ENCODE measurements around the gene SNX10. TPM values are rescaled to one million over a fixed set of nuclear protein-coding genes. Genes with fewer than 3 reads are reported as not detected.

Gene SNX10
- polyA plus RNA-seq, 3 donors, result 68.0 to 250 (median 219) TPM

DNA sequence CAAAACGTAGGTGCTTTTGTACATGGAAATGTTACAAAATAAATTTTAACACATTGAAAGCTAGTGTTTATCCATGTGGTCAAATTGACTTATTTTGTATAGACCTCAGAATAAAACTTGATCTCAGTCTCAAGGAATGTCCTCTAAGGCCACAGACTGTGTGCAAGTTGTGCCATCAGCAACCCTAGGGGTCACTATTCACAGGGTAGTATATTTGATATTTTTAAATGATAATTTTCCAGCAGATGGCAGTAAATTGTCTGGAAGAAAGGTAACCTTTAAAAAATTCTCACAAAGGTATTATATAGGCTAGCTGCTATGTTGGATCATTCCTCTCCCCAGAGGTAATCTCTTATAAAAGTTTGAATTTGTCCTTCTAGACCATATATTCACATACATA, 12.9 kb upstream of the SNX10 start:
- Mint-ChIP-seq H3K9me3 (peaks cover 0 to 8% (median 0%) of the 10 kb centered on the region in 7 donors), H3K36me3 (no peaks in the 10 kb centered on the region), H3K27ac (peak overlapping the region in 4 of 7 donors; percentile 30 to 76 (median 51)), H3K4me3 (no peak overlapping the region), H3K27me3 (ENCODE audit: low read depth in 3 of 3) (peaks cover 0 to 3% (median 0%) of the 10 kb centered on the region in 3 donors), H3K4me1 (peaks cover 30% of the 10 kb centered on the region)
- Histone ChIP-seq H3K9ac (ENCODE audit: insufficient read depth, low read length, poor library complexity, severe bottlenecking) (no peak overlapping the region), H3K36me3 (replicated peaks in 1 of 2; ENCODE audit: control insufficient read depth in 1 of 2, insufficient read depth in 2 of 2, low read length in 2 of 2) (no peaks in the 10 kb centered on the region), H3K27me3 (ENCODE audit: control insufficient read depth in 2 of 2, insufficient read depth in 2 of 2, low read length in 2 of 2) (no peaks in the 10 kb centered on the region), H4K20me1 (ENCODE audit: insufficient read depth, low read length) (no peaks in the 10 kb centered on the region), H3K4me2 (replicated peaks; ENCODE audit: extremely low read depth, low read length, poor library complexity, severe bottlenecking) (peak overlapping the region; percentile 38), H3K4me3 (replicated peaks in 1 of 3; ENCODE audit: low read depth in 2 of 3, low read length in 3 of 3) (peak overlapping the region in 1 of 3 experiments; percentile 44), H3K4me1 (ENCODE audit: control insufficient read depth in 1 of 2, insufficient read depth in 2 of 2, low read length in 2 of 2) (peaks cover 30 to 34% of the 10 kb centered on the region in 2 donors), H3K27ac (ENCODE audit: low read depth in 1 of 2, low read length in 2 of 2) (peak overlapping the region in 1 of 2 donors; percentile 67), H2AFZ (ENCODE audit: insufficient read depth, low read depth, low read length, poor library complexity, severe bottlenecking) (peak overlapping the region; percentile 15), H3K9me3 (replicated peaks in 1 of 2; ENCODE audit: control insufficient read depth in 1 of 2, insufficient read depth in 1 of 2, low read length in 2 of 2) (no peaks in the 10 kb centered on the region), H3K79me2 (ENCODE audit: insufficient read depth, low read length) (no peaks in the 10 kb centered on the region)
- intact Hi-C loops (cut with micrococcal nuclease), result no loop called here
- WGBS (ENCODE audit: insufficient coverage), result no CpG with 5 or more reads among the region's 1 CpG
- peak in 2 of 3 donors; percentile 39 to 43 for DNase-seq
- TF ChIP-seq, protein P1, sequence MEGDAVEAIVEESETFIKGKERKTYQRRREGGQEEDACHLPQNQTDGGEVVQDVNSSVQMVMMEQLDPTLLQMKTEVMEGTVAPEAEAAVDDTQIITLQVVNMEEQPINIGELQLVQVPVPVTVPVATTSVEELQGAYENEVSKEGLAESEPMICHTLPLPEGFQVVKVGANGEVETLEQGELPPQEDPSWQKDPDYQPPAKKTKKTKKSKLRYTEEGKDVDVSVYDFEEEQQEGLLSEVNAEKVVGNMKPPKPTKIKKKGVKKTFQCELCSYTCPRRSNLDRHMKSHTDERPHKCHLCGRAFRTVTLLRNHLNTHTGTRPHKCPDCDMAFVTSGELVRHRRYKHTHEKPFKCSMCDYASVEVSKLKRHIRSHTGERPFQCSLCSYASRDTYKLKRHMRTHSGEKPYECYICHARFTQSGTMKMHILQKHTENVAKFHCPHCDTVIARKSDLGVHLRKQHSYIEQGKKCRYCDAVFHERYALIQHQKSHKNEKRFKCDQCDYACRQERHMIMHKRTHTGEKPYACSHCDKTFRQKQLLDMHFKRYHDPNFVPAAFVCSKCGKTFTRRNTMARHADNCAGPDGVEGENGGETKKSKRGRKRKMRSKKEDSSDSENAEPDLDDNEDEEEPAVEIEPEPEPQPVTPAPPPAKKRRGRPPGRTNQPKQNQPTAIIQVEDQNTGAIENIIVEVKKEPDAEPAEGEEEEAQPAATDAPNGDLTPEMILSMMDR (IDR thresholded peaks at IDR 0.05), result peak; percentile 70

DNA sequence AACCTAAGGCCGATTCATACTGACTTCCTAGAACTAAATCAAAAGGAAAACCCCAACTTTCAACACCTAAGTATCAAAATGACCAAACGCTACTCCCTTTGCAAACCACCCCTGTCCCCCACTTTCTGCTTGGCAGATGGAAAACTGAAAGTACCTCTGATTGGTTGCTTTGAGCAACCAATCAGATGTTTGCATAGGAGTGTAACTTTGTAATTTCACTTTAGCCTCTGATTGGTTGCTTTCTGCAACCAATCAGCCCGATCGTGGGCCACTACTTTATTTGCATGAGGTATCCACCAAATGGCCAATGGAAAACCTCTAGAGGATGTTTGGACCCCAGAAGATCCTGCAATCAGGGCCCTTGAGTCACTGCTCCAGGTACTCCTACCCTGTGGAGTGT, 12.3 kb upstream of the SNX10 start:
- Mint-ChIP-seq H3K4me1 (peaks cover 30% of the 10 kb centered on the region), H3K4me3 (peak overlapping the region in 1 of 2 donors; percentile 39), H3K27me3 (ENCODE audit: low read depth in 3 of 3) (peaks cover 0 to 3% (median 0%) of the 10 kb centered on the region in 3 donors), H3K27ac (peak overlapping the region in 2 of 7 donors; percentile 72 to 80), H3K9me3 (peaks cover 0 to 8% (median 0%) of the 10 kb centered on the region in 7 donors), H3K36me3 (no peaks in the 10 kb centered on the region)
- intact Hi-C loops (cut with micrococcal nuclease), result no loop called here
- H3K4me2 ChIP-seq (replicated peaks; ENCODE audit: extremely low read depth, low read length, poor library complexity, severe bottlenecking), result peak overlapping the region; percentile 1
- peak overlapping the region in 1 of 3 experiments; percentile 1 for H3K4me3 ChIP-seq (replicated peaks in 1 of 3; ENCODE audit: low read depth in 2 of 3, low read length in 3 of 3)
- no peaks in the 10 kb centered on the region for H3K36me3 ChIP-seq (replicated peaks in 1 of 2; ENCODE audit: control insufficient read depth in 1 of 2, insufficient read depth in 2 of 2, low read length in 2 of 2)
- TF ChIP-seq, protein P1 (IDR thresholded peaks at IDR 0.05), result no peak
- H3K27ac ChIP-seq (ENCODE audit: low read depth in 1 of 2, low read length in 2 of 2), result no peak overlapping the region
- H2AFZ ChIP-seq (ENCODE audit: insufficient read depth, low read depth, low read length, poor library complexity, severe bottlenecking), result no peak overlapping the region
- 49% methylated on average over 2 of the region's 4 CpGs for WGBS (ENCODE audit: insufficient coverage)
- peaks cover 30 to 34% of the 10 kb centered on the region in 2 donors for H3K4me1 ChIP-seq (ENCODE audit: control insufficient read depth in 1 of 2, insufficient read depth in 2 of 2, low read length in 2 of 2)
- no peak overlapping the region for H3K9ac ChIP-seq (ENCODE audit: insufficient read depth, low read length, poor library complexity, severe bottlenecking)
- no peaks in the 10 kb centered on the region for H3K27me3 ChIP-seq (ENCODE audit: control insufficient read depth in 2 of 2, insufficient read depth in 2 of 2, low read length in 2 of 2)
- peak; percentile 46 to 78 (median 57) for DNase-seq
- no peaks in the 10 kb centered on the region for H3K9me3 ChIP-seq (replicated peaks in 1 of 2; ENCODE audit: control insufficient read depth in 1 of 2, insufficient read depth in 1 of 2, low read length in 2 of 2)
- H4K20me1 ChIP-seq (ENCODE audit: insufficient read depth, low read length), result no peaks in the 10 kb centered on the region
- no peaks in the 10 kb centered on the region for H3K79me2 ChIP-seq (ENCODE audit: insufficient read depth, low read length)
